CD4-positive, alpha-beta T cell treated with Interleukin-21 for 1 hour (primary cell): ENCODE measurements around the gene SUGCT.

Experiments
- DNase-seq: peaks from one replicate; pipeline ENCODE4 v3.0.0-alpha.2; 2020

SUGCT gene

DNA sequence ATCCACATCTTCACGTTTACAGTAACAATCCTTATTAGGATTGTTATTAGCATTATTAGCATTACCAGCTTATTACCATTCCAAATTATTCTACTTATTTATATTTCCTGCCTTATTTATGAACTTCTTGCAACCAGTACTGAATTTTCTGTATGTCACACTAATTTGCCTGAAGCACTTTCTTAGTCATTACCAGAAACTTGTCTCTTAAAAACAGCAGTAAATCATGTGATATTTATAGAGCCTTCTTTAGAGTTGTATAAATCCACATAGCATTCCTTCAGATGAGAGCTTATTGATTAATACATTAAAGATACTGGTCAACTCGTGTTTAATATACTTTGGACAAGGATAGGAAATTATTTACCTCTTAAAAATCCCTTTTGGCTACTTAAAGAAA lies 618.6 kb downstream of the SUGCT start:
- no peak for DNase-seq

DNA sequence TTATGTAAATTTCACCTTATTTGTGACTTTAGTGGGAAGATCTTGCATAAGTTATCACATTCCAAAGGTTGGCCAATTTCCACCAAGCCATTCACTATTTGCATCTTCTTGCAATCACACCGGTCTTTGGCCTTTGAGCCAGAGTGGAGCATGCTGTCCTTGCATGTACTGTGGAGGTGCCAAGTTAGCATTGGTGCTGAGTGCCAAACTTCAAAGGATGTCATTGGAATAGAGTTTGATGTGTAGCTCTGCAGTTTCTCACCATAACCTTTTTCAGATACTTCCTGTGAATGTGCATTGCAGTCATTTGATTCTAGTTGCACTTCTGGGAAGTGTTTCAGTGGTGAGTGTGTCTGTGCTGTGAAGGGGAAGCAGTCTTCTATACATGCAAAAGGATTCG lies 620.6 kb downstream of the SUGCT start:
- DNase-seq = no peak

- no peak for DNase-seq
These were observed 622.3 kb downstream of the SUGCT start for GRCh38 chr7:40757109-40757508.

DNA sequence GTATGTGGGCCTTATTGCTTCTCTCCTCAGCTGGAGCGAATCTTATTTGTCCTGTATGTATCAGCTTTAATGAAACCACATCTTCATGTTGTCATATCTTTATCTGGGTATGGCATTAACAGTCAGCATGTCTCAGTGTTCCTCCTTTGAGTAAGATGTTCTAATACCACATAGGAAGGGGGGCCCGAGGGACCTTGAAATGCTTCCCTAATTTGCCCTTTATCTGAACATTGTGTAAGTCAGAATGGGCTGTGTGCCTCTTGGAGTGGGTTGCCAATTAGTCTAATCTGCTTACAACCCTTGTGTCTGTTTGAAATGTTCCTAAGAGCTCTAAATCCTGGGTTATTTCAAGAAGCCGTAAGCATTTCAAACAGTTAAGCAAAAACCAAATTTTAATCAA lies 623.8 kb downstream of the SUGCT start:
- no peak for DNase-seq

- no peak for DNase-seq
These were observed 625.6 kb downstream of the SUGCT start for GRCh38 chr7:40760293-40760964.

DNA sequence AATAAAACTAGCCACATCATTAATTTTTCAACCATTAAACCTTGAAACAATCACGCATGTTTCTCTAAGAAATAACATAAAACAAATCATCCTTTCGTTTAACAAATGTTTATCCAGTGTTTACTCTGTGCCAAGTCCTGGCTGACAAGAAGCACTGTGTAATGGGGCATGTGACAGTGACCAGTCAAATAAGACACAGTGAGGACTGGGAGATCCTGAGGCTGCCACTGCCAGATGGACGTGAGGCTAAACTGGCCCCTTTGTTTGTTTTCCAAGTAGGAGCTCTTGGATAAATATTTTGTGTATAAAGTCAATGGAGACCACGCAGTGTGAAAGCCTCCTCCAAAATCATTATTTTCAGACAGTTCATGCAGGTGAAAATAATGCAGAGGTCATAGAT lies 626.2 kb downstream of the SUGCT start:
- no peak for DNase-seq

DNA sequence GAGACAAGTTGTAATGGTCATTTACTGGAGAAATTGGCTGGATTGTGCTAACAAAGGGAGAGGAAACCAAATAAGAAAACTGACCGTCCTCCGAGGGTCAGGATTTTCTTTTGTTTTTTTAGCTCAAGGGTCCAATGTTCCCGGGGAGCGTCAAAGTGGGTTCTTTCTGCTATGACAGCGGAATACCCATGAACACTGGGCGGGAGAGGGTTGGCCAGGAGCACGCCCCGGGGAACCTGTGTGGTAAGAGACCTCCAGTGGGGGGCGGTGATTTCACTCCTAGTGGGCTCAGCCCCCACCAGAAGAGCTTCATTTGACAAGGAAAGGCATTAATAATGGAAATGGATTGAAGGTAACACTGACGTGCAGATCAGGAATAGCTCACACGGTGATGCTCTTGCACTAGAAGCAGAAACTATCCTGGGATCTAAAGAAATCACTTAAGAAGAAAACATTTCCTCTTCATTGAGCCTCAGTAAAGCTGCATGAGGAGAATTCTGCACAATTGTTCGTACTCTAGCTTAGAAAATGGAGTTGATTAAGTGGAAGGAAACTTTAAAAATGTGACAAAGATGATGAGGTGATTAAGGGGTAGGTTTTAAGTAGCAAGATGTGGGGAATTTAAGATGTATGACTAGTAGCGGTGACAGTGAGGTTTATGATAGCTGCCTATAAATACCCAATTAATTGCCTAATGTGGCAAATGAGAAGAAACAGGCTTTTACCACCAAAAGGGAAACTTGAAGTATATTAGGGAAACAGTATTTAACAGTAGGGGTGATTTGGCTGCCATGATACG lies 627.2 kb downstream of the SUGCT start:
- DNase-seq = no peak

GRCh38 chr7:40763319-40764287 lies 628.8 kb downstream of the SUGCT start:
- no peak for DNase-seq

GRCh38 chr7:40765639-40766038 lies 630.8 kb downstream of the SUGCT start:
- DNase-seq = no peak

DNA sequence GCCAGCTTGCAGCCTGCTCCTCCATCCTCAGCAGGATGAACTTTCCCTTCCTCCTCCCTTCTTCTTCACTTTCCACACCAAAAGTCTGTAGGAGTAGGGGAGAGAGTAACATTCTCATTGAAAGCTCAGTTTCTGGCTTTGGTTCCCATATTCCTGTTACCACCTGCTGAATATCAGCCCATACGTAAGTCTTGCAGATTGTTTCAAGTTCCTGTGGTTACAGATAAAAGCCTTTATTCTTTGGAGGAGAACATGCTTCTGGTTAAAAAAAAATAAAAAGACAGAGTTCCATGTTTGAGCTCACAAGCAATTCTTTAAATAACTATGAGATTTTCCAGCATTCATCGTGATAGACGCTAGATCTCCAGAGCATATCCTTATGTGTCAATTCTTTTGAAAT lies 637.3 kb downstream of the SUGCT start:
- no peak for DNase-seq

GRCh38 chr7:40773656-40774055 lies 638.9 kb downstream of the SUGCT start:
- no peak for DNase-seq

- DNase-seq = no peak
These were observed 641.1 kb downstream of the SUGCT start for GRCh38 chr7:40775877-40776276.

GRCh38 chr7:40777730-40778312 lies 643.0 kb downstream of the SUGCT start:
- DNase-seq = no peak

DNA sequence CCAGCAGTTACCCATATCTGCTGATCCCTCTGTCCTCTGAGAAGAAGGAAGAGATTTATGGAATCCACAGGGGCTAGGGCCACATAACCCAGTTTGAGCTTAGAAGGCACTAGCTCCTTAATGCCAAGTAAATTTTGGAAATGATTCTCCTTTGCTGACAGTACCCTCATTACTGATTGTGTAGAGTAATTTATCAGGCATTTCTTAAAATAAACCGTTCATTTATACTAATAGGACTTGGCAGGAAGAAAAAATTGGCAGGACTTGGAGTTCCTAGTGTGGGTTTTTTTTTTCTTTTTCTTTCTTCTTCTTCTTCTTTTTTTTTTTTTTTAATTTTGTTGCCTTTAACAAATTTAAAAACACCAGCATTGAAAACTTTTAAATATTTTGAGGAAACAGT lies 645.7 kb downstream of the SUGCT start:
- no peak for DNase-seq

DNA sequence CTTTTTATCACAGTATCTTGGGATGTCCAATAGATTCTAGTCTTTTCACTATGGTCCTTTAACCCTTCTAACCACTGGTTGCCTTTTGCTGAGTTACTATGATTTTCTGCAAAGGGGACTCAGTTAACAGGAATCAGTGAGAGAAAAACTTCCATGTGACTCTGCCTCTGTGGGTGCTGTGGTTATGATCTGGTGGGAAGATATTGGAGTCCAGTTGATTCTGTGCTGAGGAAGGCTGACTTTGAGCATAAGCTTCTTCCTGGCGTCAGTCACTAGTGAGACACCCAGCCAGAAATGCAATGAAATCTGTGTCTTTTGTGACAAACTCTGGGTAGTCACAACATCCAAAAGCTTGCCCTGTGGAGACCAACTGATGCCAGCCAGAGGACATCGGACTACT lies 648.0 kb downstream of the SUGCT start:
- DNase-seq = no peak

- no peak for DNase-seq
These were observed 649.4 kb downstream of the SUGCT start for GRCh38 chr7:40784176-40784575.

- DNase-seq = no peak
These were observed 652.1 kb downstream of the SUGCT start for GRCh38 chr7:40786909-40787308.

GRCh38 chr7:40793132-40793531 lies 658.3 kb downstream of the SUGCT start:
- no peak for DNase-seq

DNA sequence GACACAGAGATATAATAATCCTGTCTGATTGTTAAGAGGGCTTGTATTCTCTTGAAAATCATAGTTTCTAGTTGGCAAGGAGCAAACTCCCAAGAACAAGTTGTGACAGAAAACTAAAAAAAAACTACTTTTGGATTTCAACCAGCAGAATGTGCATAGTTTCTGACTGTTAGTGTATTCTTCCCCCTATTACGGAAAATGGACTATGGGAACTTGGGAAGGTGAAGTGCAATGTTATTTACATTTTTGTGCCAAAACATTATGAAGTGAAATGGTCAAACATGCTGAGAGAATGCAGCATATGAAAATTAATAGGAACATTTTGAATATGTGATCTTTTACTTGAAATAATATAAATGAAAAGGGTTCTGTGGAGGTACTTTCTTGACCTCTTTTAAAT lies 660.8 kb downstream of the SUGCT start:
- no peak for DNase-seq

GRCh38 chr7:40796723-40797122 lies 661.9 kb downstream of the SUGCT start:
- no peak for DNase-seq

- DNase-seq = no peak
These were observed 663.8 kb downstream of the SUGCT start for GRCh38 chr7:40798613-40799012.

DNA sequence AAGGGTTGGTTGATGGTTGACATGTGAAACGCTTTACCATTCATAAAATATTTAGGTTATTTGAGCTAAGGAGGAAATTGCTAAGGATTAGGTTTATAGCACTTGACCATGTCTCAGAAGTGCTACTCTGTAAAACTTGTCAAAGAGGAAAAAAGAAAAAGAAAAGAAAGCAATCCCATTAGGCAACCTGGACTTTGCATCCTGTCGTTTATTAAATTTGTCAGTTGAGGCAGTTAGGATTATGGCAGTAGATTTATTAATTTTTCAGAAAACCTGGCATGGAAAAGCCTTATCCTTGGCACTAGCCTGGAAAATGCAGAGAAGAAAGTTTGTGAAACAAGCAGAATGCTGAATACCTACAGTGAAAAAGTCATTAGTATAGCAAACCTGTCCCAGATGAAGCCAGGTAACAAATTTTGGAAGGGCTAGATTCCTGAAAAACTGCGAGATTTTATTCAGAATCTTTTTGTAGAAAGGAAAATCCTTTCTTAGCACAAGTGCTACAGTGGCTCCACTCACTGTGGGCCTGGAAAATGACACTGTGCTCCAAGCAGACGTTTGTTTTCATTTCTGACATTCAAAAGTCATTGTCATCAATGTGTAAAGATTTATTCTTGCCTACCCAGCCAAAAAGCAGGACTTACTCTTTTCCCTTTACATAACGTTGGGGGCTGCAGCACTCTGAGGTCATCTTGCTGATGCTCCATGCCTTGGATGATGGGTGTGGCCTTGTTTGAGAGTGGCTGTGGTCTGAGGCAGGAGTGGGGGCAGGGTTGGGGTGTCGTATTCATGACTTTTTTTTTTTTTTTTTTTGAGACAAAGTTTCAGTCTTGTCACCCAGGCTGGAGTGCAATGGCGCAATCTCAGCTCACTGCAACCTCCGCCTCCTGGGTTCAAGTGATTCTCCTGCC lies 664.9 kb downstream of the SUGCT start:
- DNase-seq = no peak
